ENCODE data around the gene FRRS1.

Gene FRRS1

DNA sequence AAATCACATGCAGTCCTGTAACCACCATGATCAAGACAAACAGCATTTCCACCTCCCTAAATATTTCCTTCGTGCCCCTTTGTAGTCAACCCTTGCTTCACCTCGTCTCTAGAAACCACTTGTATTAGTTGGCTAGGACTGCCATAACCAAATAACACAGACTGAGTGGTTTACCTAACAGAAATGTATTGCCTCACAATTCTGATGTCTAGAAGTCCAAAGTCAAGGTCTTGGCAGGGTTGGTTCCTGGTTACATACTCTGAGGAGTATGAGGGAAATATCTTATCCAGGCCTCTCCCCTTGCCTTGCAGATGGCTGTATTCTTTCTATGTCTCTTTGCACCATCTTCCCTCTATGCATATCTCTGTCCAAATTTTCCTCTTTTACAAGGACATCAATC lies 23.3 kb upstream of the FRRS1 start:
- TF ChIP-seq FOXP2 (optimal IDR thresholded peaks at IDR 0.05; ENCODE audit: control extremely low read depth, extremely low read length, insufficient read depth) (no peak), POLR2AphosphoS5 (IDR thresholded peaks at IDR 0.05; ENCODE audit: borderline replicate concordance, low read depth, low read length) (no peak), EZH2 (IDR thresholded peaks at IDR 0.05) (no peak)
- no peaks in the 10 kb centered on the region for H3K36me3 ChIP-seq (ENCODE audit: insufficient read depth, low read length)
- H3K9me3 ChIP-seq (ENCODE audit: low read depth, low read length) = no peaks in the 10 kb centered on the region
- H3K27ac ChIP-seq = no peak overlapping the region
- H3K9ac ChIP-seq (ENCODE audit: insufficient read length) = no peak overlapping the region
- no peak for DNase-seq (ENCODE audit: low read depth, low spot score)
- H3K4me3 ChIP-seq = no peak overlapping the region

DNA sequence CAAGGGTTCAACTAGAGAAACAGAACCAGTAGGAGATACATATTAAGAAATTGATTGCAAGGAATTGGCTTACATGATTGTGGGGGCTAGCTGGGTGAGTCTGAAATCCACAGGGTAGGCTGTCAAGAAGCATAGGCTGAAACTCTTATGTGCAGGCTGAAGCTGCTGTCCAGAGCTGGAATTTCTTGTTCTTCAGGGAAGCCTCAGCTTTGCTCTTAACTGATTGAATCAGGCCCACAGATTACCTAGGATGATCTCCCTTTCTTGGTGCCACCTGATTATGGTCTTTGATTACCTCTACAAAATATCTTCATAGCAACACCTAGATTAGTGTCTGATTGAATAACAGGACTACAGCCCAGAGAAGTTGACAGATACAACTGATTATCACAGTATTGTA lies 22.5 kb upstream of the FRRS1 start:
- Histone ChIP-seq H3K9me3 (ENCODE audit: low read depth, low read length) (no peaks in the 10 kb centered on the region), H3K36me3 (ENCODE audit: insufficient read depth, low read length) (no peaks in the 10 kb centered on the region), H3K4me3 (no peak overlapping the region), H3K9ac (ENCODE audit: insufficient read length) (no peak overlapping the region), H3K27ac (no peak overlapping the region)
- no peak for DNase-seq (ENCODE audit: low read depth, low spot score)
- TF ChIP-seq EZH2 (IDR thresholded peaks at IDR 0.05) = no peak
- TF ChIP-seq POLR2AphosphoS5 (IDR thresholded peaks at IDR 0.05; ENCODE audit: borderline replicate concordance, low read depth, low read length) = no peak
- no peak for TF ChIP-seq FOXP2 (optimal IDR thresholded peaks at IDR 0.05; ENCODE audit: control extremely low read depth, extremely low read length, insufficient read depth)

DNA sequence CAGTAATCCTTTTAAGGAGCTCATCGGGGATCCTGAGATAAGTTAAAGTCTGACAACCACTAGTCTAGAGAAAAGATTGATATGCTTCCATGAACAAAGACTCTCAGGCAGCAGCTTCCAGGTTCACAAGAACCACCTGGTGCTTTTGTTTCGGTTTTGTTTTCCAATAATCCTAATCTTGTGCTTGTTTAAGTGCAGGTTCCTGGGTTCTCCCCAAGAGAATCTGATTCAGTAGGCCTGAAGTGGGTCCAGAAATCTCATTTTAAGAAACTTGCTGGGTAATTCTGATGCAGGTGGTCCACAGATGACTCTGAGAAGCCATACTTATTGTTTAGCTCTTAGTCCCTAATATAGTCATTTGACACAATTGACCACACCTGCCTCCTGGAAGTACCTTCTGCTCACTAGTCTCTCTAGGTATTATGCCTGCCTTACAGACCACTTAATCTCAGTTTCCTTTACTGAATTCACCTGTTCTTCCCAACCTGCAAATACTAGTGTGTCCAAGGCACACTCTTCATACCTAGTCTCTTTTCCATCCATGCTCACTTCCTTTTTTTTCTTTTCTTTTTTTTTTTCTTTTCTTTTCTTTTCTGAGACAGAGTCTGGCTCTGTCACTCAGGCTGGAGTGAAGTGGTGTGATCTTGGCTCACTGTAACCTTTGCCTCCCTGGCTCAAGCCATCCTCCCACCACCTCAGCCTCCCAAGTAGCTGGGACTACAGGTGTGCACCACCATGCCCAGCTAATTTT lies 20.5 kb upstream of the FRRS1 start:
- Histone ChIP-seq H3K4me3 (no peak overlapping the region), H3K27ac (no peak overlapping the region), H3K9ac (ENCODE audit: insufficient read length) (no peak overlapping the region), H3K36me3 (ENCODE audit: insufficient read depth, low read length) (no peaks in the 10 kb centered on the region), H3K9me3 (ENCODE audit: low read depth, low read length) (no peaks in the 10 kb centered on the region)
- TF ChIP-seq EZH2 (IDR thresholded peaks at IDR 0.05) (no peak), POLR2AphosphoS5 (IDR thresholded peaks at IDR 0.05; ENCODE audit: borderline replicate concordance, low read depth, low read length) (no peak), FOXP2 (optimal IDR thresholded peaks at IDR 0.05; ENCODE audit: control extremely low read depth, extremely low read length, insufficient read depth) (no peak)
- no peak for DNase-seq (ENCODE audit: low read depth, low spot score)

DNA sequence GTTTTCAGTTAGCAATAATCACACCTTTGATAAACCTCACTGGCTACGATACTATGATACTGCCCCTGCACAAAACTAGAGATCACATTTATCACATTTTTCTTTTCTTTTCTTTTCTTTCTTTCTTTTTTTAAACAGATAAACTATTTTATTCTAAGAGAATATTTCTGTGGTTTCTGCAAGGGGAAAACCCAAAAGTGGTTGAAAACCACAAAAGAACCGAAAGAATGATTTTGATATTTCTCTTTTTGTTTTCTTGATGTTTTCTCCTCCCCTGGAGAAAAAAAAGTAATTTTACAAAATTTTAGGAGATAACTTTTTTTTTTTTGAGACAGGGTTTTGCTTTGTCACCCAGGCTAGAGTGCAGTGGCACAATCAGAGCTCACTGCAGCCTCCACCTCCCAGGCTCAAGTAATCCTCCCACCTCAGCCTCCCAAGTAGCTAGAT lies 18.4 kb upstream of the FRRS1 start:
- Histone ChIP-seq H3K4me3 (no peak overlapping the region), H3K9ac (ENCODE audit: insufficient read length) (no peak overlapping the region), H3K9me3 (ENCODE audit: low read depth, low read length) (no peaks in the 10 kb centered on the region), H3K36me3 (ENCODE audit: insufficient read depth, low read length) (no peaks in the 10 kb centered on the region), H3K27ac (no peak overlapping the region)
- no peak for DNase-seq (ENCODE audit: low read depth, low spot score)
- TF ChIP-seq FOXP2 (optimal IDR thresholded peaks at IDR 0.05; ENCODE audit: control extremely low read depth, extremely low read length, insufficient read depth) (no peak), EZH2 (IDR thresholded peaks at IDR 0.05) (no peak), POLR2AphosphoS5 (IDR thresholded peaks at IDR 0.05; ENCODE audit: borderline replicate concordance, low read depth, low read length) (no peak)

DNA sequence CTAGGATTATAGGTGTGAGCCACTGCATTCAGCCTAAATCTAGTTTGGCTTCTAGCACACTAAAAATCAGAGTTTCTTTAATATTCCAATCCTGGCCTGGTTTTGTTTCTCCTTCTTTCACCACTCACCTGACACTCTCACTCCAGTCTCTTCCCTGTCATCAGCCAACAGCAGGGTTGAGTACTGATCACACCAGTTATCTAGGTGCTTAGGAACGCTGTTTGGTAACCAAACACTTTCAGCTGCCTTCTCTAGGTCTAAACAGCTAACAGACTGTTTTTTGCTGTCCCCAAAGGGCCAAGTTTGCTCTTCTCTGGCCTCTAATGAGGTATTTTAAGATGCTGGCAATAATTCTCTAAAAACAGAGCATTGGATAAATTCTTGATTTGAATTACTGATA lies 17.7 kb upstream of the FRRS1 start:
- DNase-seq (ENCODE audit: low read depth, low spot score) = no peak
- no peak overlapping the region for H3K9ac ChIP-seq (ENCODE audit: insufficient read length)

DNA sequence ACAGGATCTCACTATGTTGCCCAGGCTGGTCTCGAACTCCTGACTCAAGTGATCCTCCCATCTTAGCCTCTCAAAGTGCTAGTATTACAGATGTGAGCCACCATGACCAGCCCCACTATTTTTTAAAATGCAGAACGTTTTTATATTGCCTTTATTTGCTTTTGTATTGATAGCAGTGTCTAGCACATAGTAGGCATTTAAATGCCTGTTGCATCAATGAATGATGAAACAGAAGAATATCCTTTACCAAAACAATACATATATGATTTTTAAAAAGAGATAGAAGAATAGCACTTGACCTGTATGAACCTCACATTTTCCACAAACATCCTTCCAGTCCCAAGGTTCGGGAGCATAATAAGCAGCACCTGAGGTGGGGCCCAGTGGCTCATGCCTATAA lies 16.5 kb upstream of the FRRS1 start:
- H3K4me3 ChIP-seq = no peak overlapping the region
- H3K36me3 ChIP-seq (ENCODE audit: insufficient read depth, low read length) = no peaks in the 10 kb centered on the region
- no peaks in the 10 kb centered on the region for H3K9me3 ChIP-seq (ENCODE audit: low read depth, low read length)
- no peak overlapping the region for H3K27ac ChIP-seq
- TF ChIP-seq POLR2AphosphoS5 (IDR thresholded peaks at IDR 0.05; ENCODE audit: borderline replicate concordance, low read depth, low read length) = no peak
- TF ChIP-seq FOXP2 (optimal IDR thresholded peaks at IDR 0.05; ENCODE audit: control extremely low read depth, extremely low read length, insufficient read depth) = no peak
- no peak for TF ChIP-seq EZH2 (IDR thresholded peaks at IDR 0.05)
- H3K9ac ChIP-seq (ENCODE audit: insufficient read length) = no peak overlapping the region
- DNase-seq (ENCODE audit: low read depth, low spot score) = no peak

More for the DNA sequence above, 17.7 kb upstream of the FRRS1 start:
- TF ChIP-seq FOXP2 (optimal IDR thresholded peaks at IDR 0.05; ENCODE audit: control extremely low read depth, extremely low read length, insufficient read depth) = no peak
- TF ChIP-seq EZH2 (IDR thresholded peaks at IDR 0.05) = no peak
- TF ChIP-seq POLR2AphosphoS5 (IDR thresholded peaks at IDR 0.05; ENCODE audit: borderline replicate concordance, low read depth, low read length) = no peak
- Histone ChIP-seq H3K36me3 (ENCODE audit: insufficient read depth, low read length) (no peaks in the 10 kb centered on the region), H3K27ac (no peak overlapping the region), H3K9me3 (ENCODE audit: low read depth, low read length) (no peaks in the 10 kb centered on the region), H3K4me3 (no peak overlapping the region)

DNA sequence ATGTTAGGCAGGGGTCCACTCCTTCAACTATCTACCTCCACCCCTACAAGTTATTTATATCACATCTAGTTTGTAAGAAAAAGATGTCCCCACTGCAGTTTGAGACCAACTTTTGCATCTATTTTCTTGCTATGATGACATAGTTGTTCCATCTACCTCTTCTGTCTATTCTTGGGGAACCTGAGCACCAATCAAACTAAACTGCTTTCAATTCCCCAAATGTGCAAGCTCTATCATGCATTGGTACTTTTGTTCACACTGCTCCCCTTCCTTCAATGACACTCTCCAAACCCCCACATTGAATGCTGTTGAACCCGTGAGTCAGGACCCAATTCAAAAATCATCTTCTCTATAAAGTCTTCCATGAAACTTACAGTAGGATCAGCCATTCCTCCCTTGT lies 16.0 kb upstream of the FRRS1 start:
- H3K9ac ChIP-seq (ENCODE audit: insufficient read length) = no peak overlapping the region
- no peaks in the 10 kb centered on the region for H3K9me3 ChIP-seq (ENCODE audit: low read depth, low read length)
- no peak for DNase-seq (ENCODE audit: low read depth, low spot score)
- TF ChIP-seq POLR2AphosphoS5 (IDR thresholded peaks at IDR 0.05; ENCODE audit: borderline replicate concordance, low read depth, low read length) = no peak
- no peak for TF ChIP-seq EZH2 (IDR thresholded peaks at IDR 0.05)
- no peak for TF ChIP-seq FOXP2 (optimal IDR thresholded peaks at IDR 0.05; ENCODE audit: control extremely low read depth, extremely low read length, insufficient read depth)
- H3K27ac ChIP-seq = no peak overlapping the region
- H3K4me3 ChIP-seq = no peak overlapping the region
- no peaks in the 10 kb centered on the region for H3K36me3 ChIP-seq (ENCODE audit: insufficient read depth, low read length)

DNA sequence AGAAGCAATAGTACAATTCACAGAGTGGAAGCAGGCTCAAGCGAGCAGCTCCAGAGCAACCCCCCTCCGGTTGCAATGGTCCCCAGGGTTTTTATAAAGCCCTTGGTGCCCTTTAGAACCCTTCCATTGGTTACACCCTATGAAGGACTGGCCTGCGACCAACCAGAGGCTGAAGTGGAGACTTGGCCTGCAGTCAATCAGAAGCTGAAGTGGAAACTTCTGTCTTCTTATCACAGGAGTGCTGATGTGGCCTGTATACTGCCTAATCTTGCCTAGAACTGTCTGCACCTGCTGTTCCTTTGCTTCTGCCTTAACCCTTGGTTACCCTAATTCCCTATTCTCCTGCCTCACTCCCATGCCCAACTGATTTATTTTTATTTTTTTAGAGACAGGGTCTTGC lies 15.4 kb upstream of the FRRS1 start:
- H3K36me3 ChIP-seq (ENCODE audit: insufficient read depth, low read length) = no peaks in the 10 kb centered on the region
- no peak overlapping the region for H3K27ac ChIP-seq
- H3K9ac ChIP-seq (ENCODE audit: insufficient read length) = no peak overlapping the region
- no peak for DNase-seq (ENCODE audit: low read depth, low spot score)
- no peak overlapping the region for H3K4me3 ChIP-seq
- H3K9me3 ChIP-seq (ENCODE audit: low read depth, low read length) = no peaks in the 10 kb centered on the region
- TF ChIP-seq EZH2 (IDR thresholded peaks at IDR 0.05) = no peak
- no peak for TF ChIP-seq POLR2AphosphoS5 (IDR thresholded peaks at IDR 0.05; ENCODE audit: borderline replicate concordance, low read depth, low read length)
- TF ChIP-seq FOXP2 (optimal IDR thresholded peaks at IDR 0.05; ENCODE audit: control extremely low read depth, extremely low read length, insufficient read depth) = no peak

DNA sequence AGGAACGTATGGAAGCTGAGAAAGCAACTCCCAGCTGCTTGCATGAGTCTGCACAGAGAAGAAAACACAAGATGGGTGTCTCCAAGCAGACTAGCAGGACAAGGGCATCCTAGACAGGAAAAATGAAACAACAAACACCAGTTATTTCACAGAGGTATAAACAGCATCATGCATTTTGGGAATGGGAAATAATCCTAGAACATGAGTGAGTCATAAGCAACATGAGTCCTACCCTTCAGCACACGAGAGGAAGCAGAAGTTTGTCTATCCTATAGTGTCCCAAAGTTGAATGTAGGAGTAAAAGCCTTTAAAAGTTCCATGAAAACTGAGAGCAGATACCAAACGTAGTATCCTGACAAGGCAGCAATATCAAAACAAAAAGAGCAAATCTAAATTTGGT lies 11.3 kb upstream of the FRRS1 start:
- Histone ChIP-seq H3K4me3 (no peak overlapping the region), H3K9me3 (ENCODE audit: low read depth, low read length) (no peaks in the 10 kb centered on the region), H3K27ac (no peak overlapping the region), H3K9ac (ENCODE audit: insufficient read length) (no peak overlapping the region), H3K36me3 (ENCODE audit: insufficient read depth, low read length) (no peaks in the 10 kb centered on the region)
- DNase-seq (ENCODE audit: low read depth, low spot score) = no peak
- TF ChIP-seq POLR2AphosphoS5 (IDR thresholded peaks at IDR 0.05; ENCODE audit: borderline replicate concordance, low read depth, low read length) = no peak
- no peak for TF ChIP-seq EZH2 (IDR thresholded peaks at IDR 0.05)
- no peak for TF ChIP-seq FOXP2 (optimal IDR thresholded peaks at IDR 0.05; ENCODE audit: control extremely low read depth, extremely low read length, insufficient read depth)
